ENCODE measurements around the gene DSG4.

DSG4 gene

DNA sequence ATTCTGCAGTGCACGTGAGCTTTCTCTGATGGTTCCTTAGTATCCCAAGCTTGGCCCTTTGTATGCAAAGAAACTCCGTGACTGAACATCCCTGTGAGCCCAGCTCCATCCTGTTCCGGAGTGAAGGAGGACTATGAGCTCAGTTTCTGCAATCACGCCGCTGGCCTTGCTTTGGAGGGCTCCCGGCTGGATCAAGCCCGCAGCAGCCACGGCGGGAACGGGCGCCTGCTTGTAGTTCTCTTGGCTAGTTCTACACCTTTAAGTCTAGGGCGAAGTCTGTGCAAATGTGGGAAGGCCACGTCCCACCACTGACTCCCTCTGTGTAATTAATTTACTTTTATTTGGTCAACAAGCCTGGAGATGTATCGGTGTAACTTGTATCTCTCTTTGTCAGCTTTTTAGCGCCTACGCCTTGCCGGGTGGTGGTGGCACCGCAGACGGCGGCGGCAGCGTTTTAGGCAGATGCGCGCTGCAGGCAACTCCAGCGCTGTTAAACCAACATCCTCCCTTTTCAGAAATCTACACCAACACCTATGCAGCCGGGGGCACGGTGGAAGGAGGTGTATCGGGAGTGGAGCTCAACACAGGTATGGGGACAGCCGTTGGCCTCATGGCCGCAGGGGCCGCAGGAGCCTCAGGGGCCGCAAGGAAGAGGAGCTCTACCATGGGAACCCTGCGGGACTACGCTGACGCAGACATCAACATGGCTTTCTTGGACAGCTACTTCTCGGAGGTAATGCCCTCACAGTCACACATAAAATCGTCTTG is 34.3 kb downstream of the DSG4 start:
- Mint-ChIP-seq H3K27ac (no peak overlapping the region), H3K4me1 (peaks cover 8% of the 10 kb centered on the region), H3K9me3 (peaks cover 11% of the 10 kb centered on the region), H3K36me3 (ENCODE audit: low read depth) (peaks cover 31% of the 10 kb centered on the region), H3K4me3 (no peak overlapping the region), H3K27me3 (ENCODE audit: low read depth, poor library complexity) (no peaks in the 10 kb centered on the region)
- TF ChIP-seq, protein P1, sequence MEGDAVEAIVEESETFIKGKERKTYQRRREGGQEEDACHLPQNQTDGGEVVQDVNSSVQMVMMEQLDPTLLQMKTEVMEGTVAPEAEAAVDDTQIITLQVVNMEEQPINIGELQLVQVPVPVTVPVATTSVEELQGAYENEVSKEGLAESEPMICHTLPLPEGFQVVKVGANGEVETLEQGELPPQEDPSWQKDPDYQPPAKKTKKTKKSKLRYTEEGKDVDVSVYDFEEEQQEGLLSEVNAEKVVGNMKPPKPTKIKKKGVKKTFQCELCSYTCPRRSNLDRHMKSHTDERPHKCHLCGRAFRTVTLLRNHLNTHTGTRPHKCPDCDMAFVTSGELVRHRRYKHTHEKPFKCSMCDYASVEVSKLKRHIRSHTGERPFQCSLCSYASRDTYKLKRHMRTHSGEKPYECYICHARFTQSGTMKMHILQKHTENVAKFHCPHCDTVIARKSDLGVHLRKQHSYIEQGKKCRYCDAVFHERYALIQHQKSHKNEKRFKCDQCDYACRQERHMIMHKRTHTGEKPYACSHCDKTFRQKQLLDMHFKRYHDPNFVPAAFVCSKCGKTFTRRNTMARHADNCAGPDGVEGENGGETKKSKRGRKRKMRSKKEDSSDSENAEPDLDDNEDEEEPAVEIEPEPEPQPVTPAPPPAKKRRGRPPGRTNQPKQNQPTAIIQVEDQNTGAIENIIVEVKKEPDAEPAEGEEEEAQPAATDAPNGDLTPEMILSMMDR (IDR thresholded peaks at IDR 0.05), result no peak
- DNase-seq, result no peak

DNA sequence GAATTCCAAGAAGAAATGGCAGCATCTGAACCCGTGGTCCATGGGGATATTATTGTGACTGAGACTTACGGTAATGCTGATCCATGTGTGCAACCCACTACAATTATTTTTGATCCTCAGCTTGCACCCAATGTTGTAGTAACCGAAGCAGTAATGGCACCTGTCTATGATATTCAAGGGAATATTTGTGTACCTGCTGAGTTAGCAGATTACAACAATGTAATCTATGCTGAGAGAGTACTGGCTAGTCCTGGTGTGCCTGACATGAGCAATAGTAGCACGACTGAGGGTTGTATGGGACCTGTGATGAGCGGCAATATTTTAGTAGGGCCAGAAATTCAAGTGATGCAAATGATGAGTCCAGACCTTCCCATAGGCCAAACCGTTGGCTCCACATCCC is 36.6 kb downstream of the DSG4 start:
- Mint-ChIP-seq H3K27ac (no peak overlapping the region), H3K36me3 (ENCODE audit: low read depth) (peaks cover 32% of the 10 kb centered on the region), H3K4me1 (peaks cover 8% of the 10 kb centered on the region), H3K27me3 (ENCODE audit: low read depth, poor library complexity) (no peaks in the 10 kb centered on the region), H3K4me3 (no peak overlapping the region), H3K9me3 (peaks cover 11% of the 10 kb centered on the region)
- DNase-seq, result no peak
- TF ChIP-seq, protein P1 (IDR thresholded peaks at IDR 0.05), result no peak

DNA sequence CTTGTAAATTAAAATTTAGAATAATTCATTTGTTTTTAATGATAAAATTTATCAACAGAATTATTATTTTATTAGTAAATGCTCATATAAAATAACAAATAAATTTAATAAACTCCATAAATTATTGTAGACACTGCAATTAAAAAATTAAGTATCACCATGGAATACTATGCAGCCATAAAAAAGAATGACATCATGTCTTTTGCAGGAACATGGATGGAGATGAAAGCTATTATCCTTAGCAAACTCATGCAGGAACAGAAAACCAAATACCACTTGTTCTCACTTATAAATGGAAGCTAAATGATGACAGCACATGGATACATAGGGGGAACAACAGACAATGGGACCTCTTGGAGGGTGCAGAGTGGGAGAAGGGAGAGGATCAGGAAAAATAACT is 41.3 kb downstream of the DSG4 start:
- Mint-ChIP-seq H3K4me1 (no peaks in the 10 kb centered on the region), H3K27me3 (ENCODE audit: low read depth, poor library complexity) (no peaks in the 10 kb centered on the region), H3K4me3 (no peak overlapping the region), H3K36me3 (ENCODE audit: low read depth) (peaks cover 13% of the 10 kb centered on the region), H3K9me3 (no peaks in the 10 kb centered on the region), H3K27ac (no peak overlapping the region)
- no peak for DNase-seq
- TF ChIP-seq, protein P1 (IDR thresholded peaks at IDR 0.05), result no peak

DNA sequence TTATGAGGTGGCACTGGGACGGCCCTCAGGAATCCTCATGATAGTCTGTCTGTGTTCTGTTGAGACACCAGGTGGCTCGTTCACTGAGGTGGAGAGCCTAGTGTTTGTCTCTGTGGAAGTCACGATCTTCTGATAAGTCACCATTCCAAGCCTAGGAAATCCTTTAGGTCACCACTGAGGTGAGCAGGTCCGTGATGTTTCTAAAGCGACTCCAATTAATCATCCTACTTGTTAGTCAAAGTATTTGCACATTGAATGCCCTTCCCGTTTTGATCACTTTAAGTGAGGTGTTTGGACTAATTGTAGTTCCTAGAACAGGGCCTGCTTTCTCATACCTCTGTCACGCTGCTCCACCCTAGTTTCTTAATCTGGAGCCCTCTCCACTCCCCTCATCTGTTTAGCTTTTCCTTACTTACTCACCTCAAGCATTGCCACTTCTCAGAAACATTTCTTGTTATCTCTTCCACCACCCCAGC is 42.9 kb downstream of the DSG4 start:
- H3K4me3 Mint-ChIP-seq, result no peak overlapping the region
- DNase-seq, result no peak
- H3K4me1 Mint-ChIP-seq, result no peaks in the 10 kb centered on the region
- TF ChIP-seq, protein P1 (IDR thresholded peaks at IDR 0.05), result no peak
- peaks cover 2% of the 10 kb centered on the region for H3K27me3 Mint-ChIP-seq (ENCODE audit: low read depth, poor library complexity)
- H3K36me3 Mint-ChIP-seq (ENCODE audit: low read depth), result peaks cover 6% of the 10 kb centered on the region
- no peaks in the 10 kb centered on the region for H3K9me3 Mint-ChIP-seq
- H3K27ac Mint-ChIP-seq, result peak overlapping the region; percentile 21

DNA sequence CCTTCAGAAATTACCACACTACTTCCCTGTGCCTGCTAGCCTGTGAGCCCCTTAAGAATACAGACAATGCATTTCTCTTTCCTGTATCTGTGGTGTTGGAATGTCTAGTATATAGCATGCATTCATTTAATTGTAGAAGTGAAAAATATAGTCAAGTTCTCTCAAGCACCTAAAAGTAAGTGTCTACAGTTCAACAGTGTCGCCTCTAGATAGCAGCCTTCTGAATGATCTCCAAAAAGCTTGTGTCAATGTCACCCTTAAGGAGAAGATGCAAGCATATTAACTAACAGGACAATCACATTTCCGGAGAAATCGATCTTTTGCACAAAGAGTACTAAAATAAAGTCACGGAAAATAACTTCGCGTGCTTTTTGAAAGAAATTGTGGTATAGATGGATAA is 43.5 kb downstream of the DSG4 start:
- DNase-seq, result no peak
- Mint-ChIP-seq H3K4me1 (no peaks in the 10 kb centered on the region), H3K27ac (no peak overlapping the region), H3K4me3 (no peak overlapping the region), H3K36me3 (ENCODE audit: low read depth) (peaks cover 6% of the 10 kb centered on the region), H3K27me3 (ENCODE audit: low read depth, poor library complexity) (peaks cover 2% of the 10 kb centered on the region), H3K9me3 (no peaks in the 10 kb centered on the region)
- TF ChIP-seq, protein P1 (IDR thresholded peaks at IDR 0.05), result no peak

DNA sequence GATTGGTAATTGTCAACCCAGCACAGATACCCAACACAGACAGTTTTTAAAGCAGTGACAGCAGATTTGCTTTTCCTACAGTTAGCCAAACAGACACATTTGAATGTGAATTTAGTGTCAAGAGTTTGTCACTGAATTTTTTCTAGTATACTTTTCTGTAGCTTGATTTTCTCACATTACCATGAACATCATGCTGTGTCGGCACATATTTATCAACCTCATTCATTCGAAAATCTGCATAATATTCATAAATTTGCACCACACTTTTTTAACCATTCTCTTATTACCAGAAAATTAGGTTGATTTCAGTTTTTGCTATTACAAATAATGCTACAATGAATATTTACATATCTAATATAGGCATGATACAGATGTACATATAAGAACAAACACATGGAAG is 43.9 kb downstream of the DSG4 start:
- Mint-ChIP-seq H3K27me3 (ENCODE audit: low read depth, poor library complexity) (peaks cover 2% of the 10 kb centered on the region), H3K27ac (no peak overlapping the region), H3K9me3 (no peaks in the 10 kb centered on the region), H3K4me3 (no peak overlapping the region), H3K36me3 (ENCODE audit: low read depth) (peaks cover 5% of the 10 kb centered on the region), H3K4me1 (no peaks in the 10 kb centered on the region)
- TF ChIP-seq, protein P1 (IDR thresholded peaks at IDR 0.05), result no peak
- DNase-seq, result no peak
